Measurements from ENCODE around the gene PTX3.

PTX3 gene

GRCh38 chr3:157423337-157423736 is 13.3 kb upstream of the PTX3 start:
- DNase-seq (ENCODE audit: low read depth in 2 of 2): no peak

DNA sequence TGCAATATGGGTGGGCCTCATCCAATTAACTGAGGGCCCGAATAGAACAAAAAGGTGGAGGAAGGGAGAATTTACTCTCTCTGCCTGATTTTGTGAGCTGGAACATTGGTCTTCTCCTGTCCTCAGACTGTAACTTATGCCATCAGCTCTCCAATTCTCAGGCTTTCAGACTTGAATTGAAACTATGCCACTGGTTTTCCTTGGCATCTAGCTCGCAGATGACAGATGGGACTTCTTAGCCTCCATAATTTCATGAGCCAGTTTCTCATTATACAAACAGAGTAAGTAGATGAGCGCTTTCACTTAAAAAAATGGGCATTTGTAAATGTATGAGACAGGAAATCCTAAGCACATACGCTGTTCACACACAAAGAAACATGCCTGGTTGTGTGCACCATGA is 8.7 kb upstream of the PTX3 start:
- no peak for DNase-seq (ENCODE audit: low read depth in 2 of 2)

GRCh38 chr3:157428853-157429252 is 7.8 kb upstream of the PTX3 start:
- DNase-seq (ENCODE audit: low read depth in 2 of 2): no peak

DNA sequence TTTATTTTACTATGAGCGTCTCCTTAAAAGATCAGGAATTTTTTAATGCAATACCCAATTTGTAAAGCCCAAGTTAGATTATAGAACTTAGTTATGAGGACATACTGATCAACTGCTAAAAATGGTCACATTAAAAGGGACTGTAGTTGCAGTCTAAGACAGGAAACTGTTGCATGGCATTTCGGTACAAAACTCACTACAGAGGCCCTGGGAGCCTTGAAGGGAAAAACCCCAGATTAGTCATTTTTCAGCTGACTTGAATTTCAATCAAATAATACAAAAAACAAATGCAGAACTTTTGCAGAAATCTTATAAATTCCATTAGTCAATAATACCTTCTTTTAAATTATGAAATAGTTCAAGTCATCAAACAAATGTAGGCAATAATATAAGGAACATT is 6.9 kb upstream of the PTX3 start:
- DNase-seq (ENCODE audit: low read depth in 2 of 2): no peak

DNA sequence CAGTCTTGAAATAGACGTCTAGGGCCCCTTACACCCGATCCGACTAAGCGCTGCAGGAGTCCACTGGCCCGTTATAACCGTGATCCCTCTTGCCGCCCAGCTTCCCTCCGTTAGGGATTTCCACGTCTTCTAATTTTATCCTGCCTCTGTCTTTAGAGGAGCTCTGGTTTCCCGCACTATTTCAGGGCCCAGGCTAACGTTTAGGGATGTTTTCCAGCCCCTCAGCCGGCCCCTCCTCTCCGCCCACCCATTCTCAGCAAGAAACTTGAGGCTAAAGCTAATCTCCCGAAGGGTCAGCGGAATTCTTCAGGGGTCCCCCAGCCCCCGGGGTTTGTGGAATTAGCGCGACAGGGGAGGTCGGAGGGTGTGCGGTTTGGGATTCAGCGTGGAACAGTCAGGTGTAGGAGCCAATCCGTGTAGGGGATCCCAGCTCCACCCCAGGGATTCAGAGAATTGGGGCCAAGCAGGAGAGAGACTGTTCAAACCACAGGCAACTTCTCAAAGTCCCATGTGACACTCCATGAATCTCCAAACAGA is 1.6 kb downstream of the PTX3 start:
- no peak for DNase-seq (ENCODE audit: low read depth in 2 of 2)

- no peak for DNase-seq (ENCODE audit: low read depth in 2 of 2)
Measured at GRCh38 chr3:157441102-157441624, 4.5 kb downstream of the PTX3 start.

GRCh38 chr3:157442729-157443128 is 6.1 kb downstream of the PTX3 start:
- no peak for DNase-seq (ENCODE audit: low read depth in 2 of 2)

DNA sequence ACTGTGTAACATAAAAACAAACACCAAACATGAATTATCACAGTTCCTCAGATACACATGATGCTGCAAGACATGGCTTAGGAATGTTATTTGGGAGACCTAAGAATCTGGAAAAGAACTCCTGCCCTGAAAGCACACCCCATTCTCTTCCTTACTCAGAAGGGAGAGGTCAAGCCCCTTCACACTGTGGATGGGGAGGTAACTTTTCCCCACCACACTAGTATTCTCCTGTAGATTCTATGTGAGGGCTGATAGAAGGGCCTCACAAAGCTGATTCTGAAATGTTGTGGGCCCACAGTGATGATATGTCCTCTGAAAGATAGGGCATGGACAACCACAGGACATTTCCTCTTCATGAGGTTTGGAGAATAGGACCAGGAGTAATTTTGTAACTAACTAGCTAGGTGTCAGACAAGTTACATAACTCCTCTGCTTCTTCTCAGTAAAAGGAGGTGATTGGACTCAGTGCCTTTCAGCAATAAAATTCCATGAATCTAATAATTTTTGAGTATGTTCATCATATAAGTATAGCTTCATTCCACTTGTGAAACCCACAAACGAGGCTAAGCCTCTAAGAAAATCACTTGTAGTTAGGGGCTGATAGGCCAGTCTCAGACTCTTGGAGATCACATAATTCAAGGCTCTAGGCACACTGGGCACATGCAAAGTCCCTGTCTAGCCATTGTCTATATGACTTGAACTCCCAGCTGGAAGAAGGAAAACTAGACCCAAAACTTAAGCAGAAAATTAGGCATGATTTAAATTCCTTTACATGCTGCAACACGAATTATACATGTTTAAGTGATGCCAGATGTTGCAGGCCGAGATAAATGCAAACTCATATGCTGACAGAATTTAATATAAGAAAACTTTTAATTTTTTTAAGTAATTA is 7.5 kb downstream of the PTX3 start:
- no peak for DNase-seq (ENCODE audit: low read depth in 2 of 2)

DNA sequence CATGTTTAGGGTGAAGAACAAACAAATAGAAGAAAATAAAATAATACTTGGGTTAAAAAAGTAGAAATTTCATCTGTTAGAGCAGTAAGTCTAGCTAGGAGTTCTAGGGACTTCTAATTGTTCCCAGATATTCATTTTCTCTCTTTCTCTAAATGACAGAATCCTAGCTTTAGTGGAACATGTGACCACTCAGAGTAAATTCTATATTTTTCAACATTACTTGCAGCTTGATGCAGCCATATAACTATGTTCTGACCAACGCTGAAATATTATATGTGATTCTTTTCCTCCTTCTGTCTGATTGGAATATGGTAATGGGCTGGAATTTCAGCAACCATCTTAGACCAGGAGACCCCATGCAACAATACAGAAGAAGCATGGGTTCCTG is 8.1 kb downstream of the PTX3 start:
- DNase-seq (ENCODE audit: low read depth in 2 of 2): no peak

DNA sequence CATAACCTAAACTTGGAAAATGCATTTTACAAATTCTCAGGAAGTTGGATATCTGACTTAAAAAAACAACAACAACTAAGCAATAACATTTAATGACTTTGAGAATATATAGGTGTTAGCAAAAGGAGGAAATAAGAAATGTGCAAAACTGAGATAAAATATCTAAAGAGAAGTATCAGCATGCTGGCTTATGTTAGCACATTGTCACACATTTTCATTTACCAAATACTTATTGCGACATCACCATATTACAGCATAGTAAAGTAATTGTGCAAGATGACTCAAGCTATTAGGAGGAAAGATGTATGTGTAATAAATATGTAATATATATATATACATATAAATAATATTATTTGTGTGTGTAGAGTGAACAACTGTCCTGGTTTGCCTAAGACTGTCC is 9.2 kb downstream of the PTX3 start:
- no peak for DNase-seq (ENCODE audit: low read depth in 2 of 2)

DNA sequence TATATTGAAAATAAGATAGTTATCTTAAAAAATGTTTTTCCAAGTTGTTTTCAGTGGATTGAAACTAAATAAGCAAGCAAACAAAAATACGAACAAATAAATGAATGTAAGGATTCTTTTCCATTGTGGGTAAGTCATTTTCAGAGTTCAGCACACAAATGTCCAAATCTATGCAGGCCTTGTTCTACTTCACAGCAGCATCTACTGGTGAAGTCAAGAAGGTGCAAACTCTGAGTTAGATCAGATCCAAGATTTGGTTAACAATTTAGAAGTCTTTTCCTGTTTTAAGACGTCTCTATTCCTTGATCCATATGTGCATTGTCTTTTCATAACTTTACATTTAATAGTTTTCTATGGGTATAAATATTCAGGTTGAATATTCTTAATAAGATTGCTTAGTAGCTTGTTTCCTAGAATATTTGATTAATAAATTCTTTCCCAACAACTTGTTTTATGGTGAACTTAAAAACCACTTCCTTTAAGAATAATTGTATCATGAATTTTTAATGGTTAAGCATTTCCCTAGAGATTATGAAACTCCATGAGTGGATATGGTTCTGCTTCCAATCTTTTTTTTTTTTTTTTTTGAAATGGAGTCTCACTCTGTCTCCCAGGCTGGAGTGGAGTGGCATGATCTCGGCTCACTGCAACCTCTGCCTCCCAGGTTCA is 10.5 kb downstream of the PTX3 start:
- DNase-seq (ENCODE audit: low read depth in 2 of 2): no peak

DNA sequence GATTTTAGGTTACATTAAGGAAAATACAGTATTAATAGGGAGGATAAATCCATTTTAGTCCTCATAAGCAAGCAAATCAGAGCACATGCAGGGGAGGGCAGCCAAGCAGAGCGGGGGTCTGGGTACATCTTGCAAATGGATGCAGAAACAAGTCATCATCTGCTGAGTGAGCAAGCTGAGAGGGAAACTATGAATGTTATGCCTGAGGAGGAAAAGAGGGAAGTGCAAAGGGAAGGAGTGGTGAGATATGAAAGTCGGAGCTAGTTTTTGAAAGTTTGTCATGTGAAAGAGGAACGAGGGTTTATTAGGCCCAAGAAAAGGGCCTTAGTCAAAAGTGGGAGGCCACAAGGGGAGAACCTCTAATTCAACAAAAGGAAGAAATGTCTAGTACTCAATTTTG is 15.4 kb downstream of the PTX3 start:
- DNase-seq (ENCODE audit: low read depth in 2 of 2): no peak

DNA sequence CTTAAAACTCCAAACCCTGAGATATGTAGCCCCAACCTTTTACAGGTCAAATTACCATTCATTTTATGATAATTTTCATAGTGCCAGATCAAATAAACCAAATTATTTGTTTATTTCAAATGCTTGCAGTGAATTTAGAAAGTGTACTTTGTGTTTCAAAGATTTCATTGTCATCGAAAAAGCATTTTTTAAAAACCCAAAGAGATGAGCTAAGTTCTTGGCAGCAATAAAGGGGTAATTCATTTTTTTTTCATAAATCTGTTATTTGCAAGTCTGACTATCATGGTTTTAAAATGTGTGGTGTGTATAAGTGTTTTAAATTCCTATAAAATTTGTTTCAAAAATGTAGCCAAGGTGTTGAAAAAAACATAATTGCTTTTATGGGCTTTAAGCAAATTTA is 17.2 kb downstream of the PTX3 start:
- no peak for DNase-seq (ENCODE audit: low read depth in 2 of 2)

DNA sequence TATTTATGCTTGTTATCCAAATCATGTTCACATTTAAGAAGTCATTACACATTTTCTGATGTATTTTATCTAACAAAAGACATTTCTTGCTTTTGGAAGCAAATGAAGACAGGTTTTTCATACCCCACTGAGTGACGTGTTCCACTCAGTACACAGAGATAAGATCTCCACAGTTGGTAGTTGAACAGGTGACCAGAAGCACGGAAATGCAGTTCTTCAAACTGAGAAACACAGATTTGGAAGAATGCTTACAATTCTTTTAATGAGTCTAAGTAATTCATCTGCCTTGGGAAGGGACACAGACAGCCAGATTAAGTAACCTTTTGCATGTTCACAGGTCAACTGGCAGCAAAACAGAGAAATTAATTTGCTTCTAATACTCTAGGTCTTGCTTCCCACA is 23.1 kb downstream of the PTX3 start:
- no peak for DNase-seq (ENCODE audit: low read depth in 2 of 2)

GRCh38 chr3:157460253-157460652 is 23.6 kb downstream of the PTX3 start:
- no peak for DNase-seq (ENCODE audit: low read depth in 2 of 2)

DNA sequence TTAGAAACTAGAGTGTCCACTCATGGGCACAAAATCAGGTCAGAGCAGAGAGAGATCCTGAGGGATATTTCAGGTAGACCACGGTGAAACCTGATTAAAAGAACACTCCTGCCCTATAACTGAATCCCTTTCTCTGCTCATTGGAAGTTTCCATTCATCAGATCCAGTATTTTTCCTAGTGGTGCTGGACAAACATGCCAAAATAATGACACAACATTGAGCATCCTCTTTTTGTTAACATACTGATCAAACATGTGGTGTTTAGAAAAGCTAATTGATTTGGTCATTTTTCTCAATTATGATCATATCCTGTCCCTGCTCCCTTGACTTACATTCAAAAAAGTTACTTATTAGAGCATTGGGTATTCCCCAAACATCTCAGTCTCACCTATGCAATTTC is 27.2 kb downstream of the PTX3 start:
- no peak for DNase-seq (ENCODE audit: low read depth in 2 of 2)

DNA sequence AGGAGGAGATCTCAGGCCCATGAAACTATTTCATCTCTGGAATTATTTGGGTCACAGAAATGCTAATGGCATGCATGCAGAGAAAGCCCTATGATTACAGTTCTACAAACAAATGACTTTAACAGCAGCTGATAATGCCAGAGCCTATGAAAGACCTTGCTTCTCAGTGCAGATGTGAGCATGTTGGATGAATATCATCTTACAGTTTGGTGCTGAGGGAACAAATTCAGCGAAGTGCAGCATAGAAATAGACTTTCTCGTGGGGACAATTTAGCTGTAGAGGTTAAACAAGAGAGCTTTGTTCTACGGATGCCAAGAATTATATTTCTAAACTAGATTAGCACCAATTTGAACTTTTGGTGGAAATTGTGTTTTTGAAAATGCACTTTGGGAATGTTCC is 27.7 kb downstream of the PTX3 start:
- DNase-seq (ENCODE audit: low read depth in 2 of 2): no peak

DNA sequence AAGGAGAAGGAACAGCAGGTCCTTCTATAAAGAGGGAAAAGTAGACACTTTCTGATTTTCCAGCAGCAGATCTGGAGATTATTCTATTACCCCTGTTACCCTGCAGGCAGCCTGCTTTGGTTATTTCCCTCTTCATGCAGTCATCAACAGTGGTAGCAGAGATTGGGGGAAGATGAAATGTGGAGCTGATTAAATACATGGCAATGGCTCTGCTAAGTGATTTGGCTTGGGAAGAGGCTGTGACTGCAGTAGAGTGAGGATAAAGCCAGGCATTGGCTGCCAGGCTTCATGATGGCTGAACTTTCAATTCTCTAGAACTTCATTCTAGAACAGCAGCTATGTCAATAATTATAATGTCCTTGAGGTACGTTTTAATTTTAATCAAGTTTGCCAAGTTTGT is 29.1 kb downstream of the PTX3 start:
- no peak for DNase-seq (ENCODE audit: low read depth in 2 of 2)

- no peak for DNase-seq (ENCODE audit: low read depth in 2 of 2)
Measured at GRCh38 chr3:157467200-157467599, 30.6 kb downstream of the PTX3 start.

DNA sequence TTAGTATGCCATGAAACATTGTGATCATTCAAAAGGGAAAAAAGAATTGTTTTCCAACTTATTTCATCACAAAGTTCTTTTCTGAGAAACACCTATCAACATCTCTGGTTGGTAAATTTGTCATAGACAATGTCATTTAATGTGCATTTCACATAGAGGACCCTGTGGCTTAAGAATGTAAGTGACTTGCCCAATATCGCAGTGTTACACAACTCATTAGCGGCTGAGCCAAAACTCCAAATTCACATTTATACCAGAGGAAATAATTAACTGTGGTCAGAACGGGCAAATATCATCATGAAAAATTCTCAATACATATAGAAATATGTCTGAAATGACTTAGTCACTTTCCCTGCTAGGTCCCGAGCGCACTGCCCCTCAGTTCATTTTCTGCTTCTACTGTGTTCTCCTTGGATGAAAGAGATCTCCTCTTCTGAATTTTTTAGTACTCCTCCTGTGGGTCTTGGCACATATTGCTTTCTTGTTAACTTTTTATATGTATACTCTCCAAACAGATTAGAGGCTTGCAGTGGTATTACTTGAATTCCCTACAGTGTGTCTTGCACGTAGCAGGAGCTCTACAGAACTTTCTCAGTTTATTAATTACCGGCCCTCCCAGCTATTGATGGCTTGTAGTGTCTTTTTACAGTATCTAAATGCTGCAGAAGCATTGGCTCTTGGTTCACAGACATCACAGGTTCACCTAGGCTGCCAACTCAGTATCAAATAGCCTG is 33.1 kb downstream of the PTX3 start:
- no peak for DNase-seq (ENCODE audit: low read depth in 2 of 2)

GRCh38 chr3:157471064-157471463 is 34.4 kb downstream of the PTX3 start:
- no peak for DNase-seq (ENCODE audit: low read depth in 2 of 2)

DNA sequence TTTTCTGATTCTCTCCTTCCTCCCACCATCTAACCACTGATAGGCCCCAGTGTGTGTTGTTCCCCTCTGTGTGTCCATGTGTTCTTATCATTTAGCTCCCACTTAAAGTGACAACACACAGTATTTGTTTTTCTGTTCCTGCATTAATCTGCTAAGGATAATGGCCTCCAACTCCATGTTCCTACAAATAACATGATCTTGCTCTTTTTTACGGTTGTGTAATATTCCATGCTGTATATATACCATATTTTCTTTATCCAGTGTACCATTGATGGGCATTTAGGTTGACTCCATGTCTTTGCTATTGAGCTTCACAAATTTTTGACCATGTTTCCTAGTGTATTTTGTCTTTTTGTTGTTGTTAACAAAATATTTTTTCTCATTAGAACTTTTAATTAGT is 36.0 kb downstream of the PTX3 start:
- no peak for DNase-seq (ENCODE audit: low read depth in 2 of 2)
